ENCODE results near the gene G6PC2.
A peak's percentile ranks its signal among the peaks of the same experiment; 100 is the strongest.
"Not testable (repeated sequence)": the region's sequence is repeated elsewhere in the genome, so short reads cannot be mapped to it uniquely, and the experiment has no call there.

The G6PC2 gene

GRCh38 chr2:168901003-168901402 is at the start of gene G6PC2:
TSS of gene G6PC2 (plus strand) at chr2:168901291. CDS start at chr2:168901332, 41 bp downstream.
- DNase-seq (ENCODE audit: low spot score), result no peak

GRCh38 chr2:168851674-168852320 is 49.3 kb upstream of the G6PC2 start:
- peak; percentile 53 for DNase-seq (ENCODE audit: low spot score)

GRCh38 chr2:168852481-168852880 is 48.6 kb upstream of the G6PC2 start:
- no peak for DNase-seq (ENCODE audit: low spot score)

GRCh38 chr2:168853471-168853870 is 47.6 kb upstream of the G6PC2 start:
- no peak for DNase-seq (ENCODE audit: low spot score)

- no peak for DNase-seq (ENCODE audit: low spot score)
These were observed 46.4 kb upstream of the G6PC2 start for GRCh38 chr2:168854651-168855050.

- no peak for DNase-seq (ENCODE audit: low spot score)
These were observed 45.5 kb upstream of the G6PC2 start for GRCh38 chr2:168855601-168856000.

- no peak for DNase-seq (ENCODE audit: low spot score)
These were observed 42.9 kb upstream of the G6PC2 start for GRCh38 chr2:168858146-168858545.

GRCh38 chr2:168867164-168867563 is 33.9 kb upstream of the G6PC2 start:
- not testable (repeated sequence) for DNase-seq (ENCODE audit: low spot score)

- not testable (repeated sequence) for DNase-seq (ENCODE audit: low spot score)
These were observed 30.7 kb upstream of the G6PC2 start for GRCh38 chr2:168870369-168870768.

GRCh38 chr2:168870824-168871223 is 30.3 kb upstream of the G6PC2 start:
- not testable (repeated sequence) for DNase-seq (ENCODE audit: low spot score)

- no peak for DNase-seq (ENCODE audit: low spot score)
These were observed 26.6 kb upstream of the G6PC2 start for GRCh38 chr2:168874368-168875054.

- DNase-seq (ENCODE audit: low spot score), result not testable (repeated sequence)
These were observed 18.9 kb upstream of the G6PC2 start for GRCh38 chr2:168882163-168882562.

GRCh38 chr2:168884975-168885374 is 16.1 kb upstream of the G6PC2 start:
- no peak for DNase-seq (ENCODE audit: low spot score)

GRCh38 chr2:168889635-168890005 is 11.5 kb upstream of the G6PC2 start:
- no peak for DNase-seq (ENCODE audit: low spot score)

GRCh38 chr2:168890006-168890782 is 10.9 kb upstream of the G6PC2 start, which contains the start of gene SPC25:
TSS of gene SPC25 (minus strand) at chr2:168890430. CDS start at chr2:168889519, 911 bp downstream.
- DNase-seq (ENCODE audit: low spot score), result peak; percentile 98

GRCh38 chr2:168892327-168892726 is 8.8 kb upstream of the G6PC2 start:
- DNase-seq (ENCODE audit: low spot score), result no peak

GRCh38 chr2:168894101-168894500 is 7.0 kb upstream of the G6PC2 start:
- no peak for DNase-seq (ENCODE audit: low spot score)

GRCh38 chr2:168894720-168895119 is 6.4 kb upstream of the G6PC2 start:
- no peak for DNase-seq (ENCODE audit: low spot score)

- no peak for DNase-seq (ENCODE audit: low spot score)
These were observed 5.3 kb upstream of the G6PC2 start for GRCh38 chr2:168895771-168896170.

- no peak for DNase-seq (ENCODE audit: low spot score)
These were observed 4.3 kb upstream of the G6PC2 start for GRCh38 chr2:168896783-168897182.

GRCh38 chr2:168897449-168897848 is 3.6 kb upstream of the G6PC2 start:
- DNase-seq (ENCODE audit: low spot score), result no peak

GRCh38 chr2:168903888-168904287 is 2.8 kb downstream of the G6PC2 start:
- DNase-seq (ENCODE audit: low spot score), result no peak

- DNase-seq (ENCODE audit: low spot score), result no peak
These were observed 3.3 kb downstream of the G6PC2 start for GRCh38 chr2:168904358-168904757.

Measured in AG20443 (cell line).